NOMO-1 treated with DMSO at 0.1 percent for 48 hours (cell line): ENCODE results near the gene EEFSEC.

Experiments
- DNase-seq: peaks from one replicate; lab custom pipeline; 2025; ENCODE audit not compliant: unreplicated experiment; lab: John Stamatoyannopoulos, UW

Gene EEFSEC

DNA sequence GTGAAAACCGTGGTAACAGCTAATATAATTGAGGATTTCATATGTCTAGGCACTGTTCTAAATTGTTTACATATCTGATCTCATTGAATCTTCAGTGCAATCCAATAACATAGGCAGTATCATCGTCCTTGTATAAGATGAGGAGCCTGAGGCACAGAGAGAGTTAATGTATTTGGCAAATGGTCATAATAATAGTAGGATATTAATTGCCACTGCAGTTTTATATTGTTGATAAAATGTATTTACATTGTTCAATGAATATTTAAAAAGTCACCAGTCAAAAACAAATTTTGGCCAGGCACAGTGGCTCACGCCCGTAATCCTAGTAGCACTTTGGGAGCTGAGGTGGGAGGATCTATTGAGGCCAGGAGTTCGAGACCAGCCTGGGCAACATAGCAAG is 88.5 kb downstream of the EEFSEC start:
- DNase-seq: no peak

GRCh38 chr3:128242818-128243601 is 89.7 kb downstream of the EEFSEC start:
- peak; percentile 80 for DNase-seq

- no peak for DNase-seq
Observed at GRCh38 chr3:128243602-128244504, 90.6 kb downstream of the EEFSEC start.

- DNase-seq: no peak
Observed at GRCh38 chr3:128245460-128245859, 92.2 kb downstream of the EEFSEC start.

DNA sequence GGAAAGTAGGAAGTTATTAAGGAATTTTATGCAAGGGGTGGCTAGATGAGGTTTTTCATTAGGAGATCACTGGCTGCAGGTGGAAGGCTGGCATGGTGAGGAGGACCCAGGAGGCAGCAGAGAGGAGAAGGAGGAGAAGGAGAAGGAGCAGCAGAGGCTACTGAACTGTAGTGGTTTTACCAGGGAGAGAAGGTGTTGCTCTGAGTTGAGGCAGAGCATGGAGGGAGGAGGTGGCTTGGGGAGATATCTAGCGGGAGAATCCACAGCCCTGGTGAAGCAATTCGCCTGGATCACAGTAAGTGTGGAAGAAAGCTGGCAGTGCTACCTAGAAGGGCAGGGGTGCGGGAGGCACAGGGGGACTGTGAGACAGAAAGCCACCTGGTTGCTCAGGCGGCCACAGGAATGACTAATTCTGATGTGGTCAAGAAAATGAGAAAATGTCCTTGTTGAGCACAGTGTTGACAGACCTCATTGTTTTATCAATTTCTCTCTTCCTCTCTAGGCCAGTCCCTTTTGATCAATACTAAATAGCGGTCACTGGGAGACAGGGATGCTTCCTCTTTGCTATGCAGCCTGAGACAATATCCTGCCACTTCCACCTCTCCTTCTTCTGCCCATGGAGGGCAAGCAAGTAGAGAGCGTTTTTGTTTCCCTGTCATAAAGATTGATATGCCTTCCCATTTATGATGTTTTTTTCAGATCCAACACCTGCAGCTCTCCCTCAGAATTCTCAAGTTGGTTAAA is 94.6 kb downstream of the EEFSEC start:
- no peak for DNase-seq

GRCh38 chr3:128252083-128252482 is 98.8 kb downstream of the EEFSEC start:
- DNase-seq: no peak

DNA sequence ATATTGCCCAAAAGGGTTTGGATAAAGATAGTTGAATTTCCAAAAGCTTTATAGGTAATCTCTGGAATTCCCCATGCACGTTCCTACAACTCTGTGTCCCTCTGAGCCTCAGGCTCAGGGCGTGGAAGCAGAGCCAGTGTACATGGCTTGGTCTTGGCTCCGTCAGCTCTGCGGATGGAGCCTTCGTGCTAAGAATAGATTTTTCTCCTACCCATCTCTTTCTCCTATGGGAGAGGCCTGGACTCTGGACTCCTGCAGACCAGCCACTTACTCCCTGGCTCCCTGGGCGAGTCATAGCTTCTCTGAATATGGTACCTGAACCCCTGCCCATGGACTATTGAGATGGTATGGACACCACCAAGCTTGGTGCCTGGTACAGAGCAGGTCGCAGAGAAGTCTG is 99.9 kb downstream of the EEFSEC start:
- no peak for DNase-seq

DNA sequence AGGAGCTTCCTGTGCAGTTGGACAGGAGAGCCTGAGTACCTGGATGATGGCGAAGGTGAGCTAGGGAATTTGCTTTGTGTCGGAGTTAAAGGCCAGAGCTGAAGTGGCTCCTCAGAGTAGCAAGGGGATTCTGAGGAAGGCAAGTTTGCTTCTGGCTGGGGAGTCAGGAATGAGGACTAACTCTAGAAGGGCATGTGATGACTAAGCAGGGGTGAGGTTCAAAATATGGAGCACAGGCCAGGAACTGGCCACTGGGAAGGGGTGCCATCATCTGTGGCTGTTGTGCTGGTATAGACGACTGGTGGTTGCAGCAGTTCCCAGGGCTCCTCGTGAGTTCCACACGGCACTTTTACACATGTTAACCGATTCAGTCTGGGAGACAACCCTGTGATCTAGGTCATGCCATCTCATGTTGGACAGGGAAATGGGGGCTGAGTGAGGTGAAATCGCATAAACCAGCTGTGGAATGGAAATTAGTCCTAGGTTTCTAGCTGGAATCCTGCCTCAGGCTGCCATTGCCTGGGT is 100.8 kb downstream of the EEFSEC start:
- DNase-seq: no peak

GRCh38 chr3:128254967-128255366 is 101.7 kb downstream of the EEFSEC start:
- DNase-seq: no peak

DNA sequence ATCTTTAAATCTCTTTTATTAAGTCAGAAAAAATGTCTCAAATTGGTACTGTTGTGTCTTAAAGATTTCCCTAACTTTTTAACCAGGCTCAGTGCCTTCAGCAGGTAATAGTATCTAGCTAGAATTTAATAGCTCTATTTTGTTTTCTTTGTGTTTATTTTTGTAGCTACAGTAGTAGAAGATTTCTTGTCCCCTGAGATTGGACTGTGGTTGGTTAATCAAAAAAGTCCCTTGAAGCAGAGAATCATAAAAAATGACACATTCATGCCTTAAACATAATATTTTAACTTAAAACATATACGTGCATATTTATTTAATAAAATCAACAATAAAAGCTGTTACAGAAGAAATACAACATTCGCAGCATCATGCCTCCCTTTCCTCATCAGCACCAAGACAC is 102.8 kb downstream of the EEFSEC start:
- DNase-seq: no peak

DNA sequence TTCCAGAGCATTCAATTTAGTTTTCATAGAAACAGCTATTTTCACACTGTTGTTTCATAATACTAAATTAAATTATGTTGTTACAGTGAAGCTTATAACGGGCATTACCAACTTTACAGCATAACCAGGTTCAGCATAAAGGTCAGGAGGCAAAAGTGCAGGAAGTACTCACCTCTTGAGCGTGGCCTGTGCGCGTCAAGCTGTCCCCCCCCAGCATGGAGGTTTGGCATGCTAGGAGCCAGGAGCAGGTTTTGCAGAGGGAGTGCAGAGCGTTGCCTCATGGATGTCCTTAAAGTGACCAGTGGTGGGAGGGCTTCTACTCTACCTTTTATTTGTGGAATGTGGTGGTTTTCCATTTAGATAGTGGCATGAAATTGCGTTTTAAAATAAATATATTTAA is 104.4 kb downstream of the EEFSEC start:
- no peak for DNase-seq

DNA sequence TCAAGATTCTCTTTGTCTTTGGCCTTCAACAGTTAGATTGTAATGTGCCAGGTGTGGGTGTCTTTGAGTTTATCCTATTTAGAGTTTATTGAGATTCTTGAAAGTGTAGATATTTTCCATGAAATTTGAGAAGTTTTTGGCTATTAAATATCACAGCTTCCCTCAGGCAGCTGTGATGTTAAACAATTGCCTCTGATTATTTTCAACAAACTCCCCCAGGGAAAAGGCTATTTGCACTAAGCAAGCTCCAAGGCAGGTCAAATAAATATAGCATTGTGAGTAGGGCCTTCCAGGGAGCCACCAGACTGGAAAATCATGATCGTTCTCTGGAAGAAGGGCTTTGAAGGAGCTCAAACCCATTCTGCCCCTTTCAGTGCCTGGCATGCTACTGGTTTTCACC is 107.0 kb downstream of the EEFSEC start:
- no peak for DNase-seq

DNA sequence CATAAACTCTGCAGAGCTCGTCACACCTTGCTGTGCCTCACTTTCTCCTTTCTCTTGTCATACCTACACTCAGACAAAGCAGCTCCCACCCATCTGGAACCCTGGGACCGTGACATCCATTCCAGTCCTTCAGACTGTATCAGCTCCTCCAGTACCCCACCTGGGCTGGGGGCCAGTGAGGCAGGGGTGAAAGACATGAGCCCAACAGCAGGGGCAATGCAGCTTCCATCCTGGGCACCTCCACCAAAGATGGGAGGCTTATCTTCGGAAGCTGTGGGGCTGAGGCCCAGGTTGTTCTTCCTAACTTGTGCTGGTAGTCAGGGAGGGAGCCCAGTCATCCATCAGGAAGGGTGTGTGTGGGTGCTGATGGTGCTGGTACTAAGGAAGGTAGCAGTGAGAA is 109.2 kb downstream of the EEFSEC start:
- no peak for DNase-seq

- no peak for DNase-seq
Observed at GRCh38 chr3:128263118-128263517, 109.8 kb downstream of the EEFSEC start.

GRCh38 chr3:128263946-128264345 is 110.7 kb downstream of the EEFSEC start:
- no peak for DNase-seq

GRCh38 chr3:128266453-128266852 is 113.2 kb downstream of the EEFSEC start:
- no peak for DNase-seq

DNA sequence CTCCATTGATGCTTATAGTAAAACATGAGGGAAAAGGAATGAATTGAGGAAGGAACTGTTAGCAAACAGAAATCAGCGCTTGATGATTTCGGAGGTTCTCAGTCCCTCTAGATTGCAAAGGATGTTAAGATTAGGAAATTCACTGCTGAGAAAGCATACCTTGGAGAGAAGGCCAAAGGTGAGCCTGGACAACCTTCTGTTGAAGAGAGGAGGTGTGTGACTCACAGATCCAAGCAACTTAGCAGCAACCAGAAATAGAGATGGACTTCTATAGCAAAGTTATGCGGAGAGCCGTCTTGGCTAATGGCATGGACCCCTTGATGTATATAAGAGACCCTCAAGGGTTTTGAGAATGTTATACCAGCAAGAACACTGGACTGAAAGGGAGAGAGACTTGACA is 114.3 kb downstream of the EEFSEC start:
- no peak for DNase-seq

DNA sequence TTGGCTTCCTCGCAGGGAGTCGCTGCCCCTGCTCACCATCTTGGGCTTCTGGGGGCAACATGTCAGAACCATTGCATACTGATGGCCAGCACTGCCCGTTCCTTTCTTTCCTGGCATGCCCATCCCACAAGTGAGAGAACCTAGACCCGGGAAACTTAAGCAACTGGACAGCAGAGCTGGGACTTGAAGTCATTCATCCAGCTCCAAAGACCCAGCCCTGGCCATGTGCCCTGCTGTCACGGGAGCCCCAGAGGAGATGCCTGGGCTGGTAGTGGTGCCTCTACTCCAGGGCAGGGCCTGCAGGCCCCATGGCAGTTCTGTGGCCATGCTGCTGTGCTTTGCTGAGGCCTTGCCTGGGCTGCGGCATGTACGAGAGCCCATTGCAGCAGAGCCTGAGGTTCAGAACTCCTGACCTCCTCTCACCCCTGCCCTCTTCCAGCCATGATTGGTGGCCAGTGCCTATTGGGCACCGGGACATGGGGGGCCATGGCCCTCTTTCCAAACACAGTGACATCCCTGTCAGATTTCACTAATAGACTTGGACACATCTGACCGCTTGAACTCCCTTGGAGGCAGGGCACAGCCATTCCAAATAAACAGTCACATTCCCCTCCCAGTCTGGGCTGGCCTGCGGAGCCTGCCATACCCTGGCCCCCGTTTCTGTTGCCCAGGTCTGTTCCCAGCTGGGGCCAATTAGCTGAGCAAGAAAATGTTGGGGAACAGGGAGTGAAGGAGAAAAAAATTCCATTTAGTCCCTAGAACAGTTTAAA is 115.9 kb downstream of the EEFSEC start:
- DNase-seq: no peak

- no peak for DNase-seq
Observed at GRCh38 chr3:128269796-128270195, 116.5 kb downstream of the EEFSEC start.
